ENCODE measurements around the gene GPHN. TPM values are rescaled to one million over a fixed set of nuclear protein-coding genes. Genes with fewer than 3 reads are reported as not detected.

The GPHN gene
- polyA plus RNA-seq, 1 donor (not counting 4 experiments of a cell fraction or from before 2014, with no cell fraction given), result 17.6 TPM

DNA sequence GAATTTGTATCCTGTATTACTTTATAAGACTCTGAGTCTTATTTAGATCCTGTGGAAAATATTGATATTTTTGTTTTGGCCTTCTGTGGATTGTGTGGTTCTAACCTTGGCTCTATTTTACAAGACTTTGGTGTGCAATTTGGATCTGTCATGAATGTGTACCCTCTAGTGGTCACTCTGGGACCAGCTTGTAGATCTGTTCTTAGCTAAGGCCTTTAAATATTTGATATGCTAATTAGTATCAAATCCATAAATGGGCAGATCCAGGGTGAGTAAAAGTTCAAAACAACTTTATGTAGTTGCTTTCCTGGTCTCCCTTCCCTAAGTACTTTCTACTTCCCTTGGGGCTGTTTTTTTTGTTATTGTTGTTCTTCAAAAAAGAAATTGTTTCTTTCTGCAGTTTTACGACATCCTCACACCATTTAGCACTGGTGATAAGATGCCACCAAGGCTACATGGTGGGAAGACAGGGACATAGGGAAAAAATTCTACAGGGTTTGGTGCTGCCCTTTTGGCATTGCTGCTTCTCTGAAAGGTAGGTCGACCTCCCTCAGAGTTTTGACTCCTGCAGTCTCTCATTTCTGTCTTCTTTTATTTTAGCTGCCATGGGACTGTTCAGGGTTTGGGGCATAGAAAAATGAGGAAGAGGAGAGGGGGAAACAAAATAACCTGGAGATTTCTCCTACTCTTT lies 238.5 kb downstream of the GPHN start:
- FAIRE-seq (no peak), DNase-seq (ENCODE audit: low read depth, low spot score) (no peak)
- Histone ChIP-seq H3K4me2 (ENCODE audit: control insufficient read depth, extremely low read depth, insufficient read depth, low read depth, low read length) (no peak overlapping the region), H3K9ac (ENCODE audit: control insufficient read depth, extremely low read depth, insufficient read depth, low read length) (no peak overlapping the region), H3K27me3 (ENCODE audit: control insufficient read depth, extremely low read depth, insufficient read depth, low read length) (no peaks in the 10 kb centered on the region), H3K9me3 (ENCODE audit: control insufficient read depth, low read depth, low read length) (no peaks in the 10 kb centered on the region), H3K36me3 (ENCODE audit: control insufficient read depth in 2 of 2, extremely low read depth in 1 of 2, insufficient read depth in 2 of 2, low read length in 2 of 2) (no peaks in the 10 kb centered on the region), H3K27ac (ENCODE audit: control insufficient read depth, insufficient read depth, low read length) (no peak overlapping the region), H3K4me1 (ENCODE audit: control insufficient read depth, extremely low read depth, insufficient read depth, low read length) (no peaks in the 10 kb centered on the region), H3K9me1 (ENCODE audit: control insufficient read depth, extremely low read depth, insufficient read depth, low read length) (no peaks in the 10 kb centered on the region), H3K79me2 (ENCODE audit: control insufficient read depth, insufficient read depth, low read length) (no peaks in the 10 kb centered on the region), H2AFZ (ENCODE audit: control insufficient read depth, low read length) (no peak overlapping the region), H3K4me3 (ENCODE audit: control insufficient read depth in 2 of 3, extremely low read depth in 1 of 3, insufficient read depth in 2 of 3, low read depth in 1 of 3, low read length in 3 of 3) (no peak overlapping the region), H4K20me1 (ENCODE audit: control insufficient read depth, extremely low read depth, insufficient read depth, low read length) (no peaks in the 10 kb centered on the region)
- no peak for TF ChIP-seq EZH2 (IDR thresholded peaks at IDR 0.05; ENCODE audit: low read length)
- TF ChIP-seq, protein P1, sequence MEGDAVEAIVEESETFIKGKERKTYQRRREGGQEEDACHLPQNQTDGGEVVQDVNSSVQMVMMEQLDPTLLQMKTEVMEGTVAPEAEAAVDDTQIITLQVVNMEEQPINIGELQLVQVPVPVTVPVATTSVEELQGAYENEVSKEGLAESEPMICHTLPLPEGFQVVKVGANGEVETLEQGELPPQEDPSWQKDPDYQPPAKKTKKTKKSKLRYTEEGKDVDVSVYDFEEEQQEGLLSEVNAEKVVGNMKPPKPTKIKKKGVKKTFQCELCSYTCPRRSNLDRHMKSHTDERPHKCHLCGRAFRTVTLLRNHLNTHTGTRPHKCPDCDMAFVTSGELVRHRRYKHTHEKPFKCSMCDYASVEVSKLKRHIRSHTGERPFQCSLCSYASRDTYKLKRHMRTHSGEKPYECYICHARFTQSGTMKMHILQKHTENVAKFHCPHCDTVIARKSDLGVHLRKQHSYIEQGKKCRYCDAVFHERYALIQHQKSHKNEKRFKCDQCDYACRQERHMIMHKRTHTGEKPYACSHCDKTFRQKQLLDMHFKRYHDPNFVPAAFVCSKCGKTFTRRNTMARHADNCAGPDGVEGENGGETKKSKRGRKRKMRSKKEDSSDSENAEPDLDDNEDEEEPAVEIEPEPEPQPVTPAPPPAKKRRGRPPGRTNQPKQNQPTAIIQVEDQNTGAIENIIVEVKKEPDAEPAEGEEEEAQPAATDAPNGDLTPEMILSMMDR (optimal IDR thresholded peaks at IDR 0.05 in 1 of 3, IDR thresholded peaks at IDR 0.05 in 1 of 3, conservative IDR thresholded peaks at IDR 0.05 in 1 of 3; ENCODE audit: extremely low read depth in 1 of 3, insufficient read depth in 2 of 3, low read length in 3 of 3), result peak; percentile 22 to 68 (median 63)
- dilution Hi-C loops (cut with MboI; ENCODE audit: extremely low pct_ligation_motif_present, low sequenced_read_pairs), result no loop called here

DNA sequence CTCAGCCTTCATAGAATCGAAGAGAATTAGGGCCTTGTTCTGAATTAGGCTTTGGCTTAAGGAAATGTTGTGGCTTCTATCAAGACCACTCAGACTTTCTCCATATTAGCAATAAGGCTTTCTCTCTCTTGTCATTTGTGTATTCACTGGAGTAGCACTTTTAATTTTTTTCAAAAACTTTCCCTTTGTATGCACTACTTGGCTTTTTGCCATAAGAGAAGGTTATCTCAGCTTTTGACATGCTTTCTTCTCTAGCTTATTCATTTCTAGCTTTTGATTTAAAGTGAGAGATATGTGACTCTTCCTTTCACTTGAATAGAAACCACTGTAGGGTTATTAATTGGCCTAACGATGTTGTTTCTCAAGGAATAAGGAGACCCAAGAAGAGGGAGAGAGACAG lies 244.2 kb downstream of the GPHN start:
- Histone ChIP-seq H4K20me1 (ENCODE audit: control insufficient read depth, extremely low read depth, insufficient read depth, low read length) (no peaks in the 10 kb centered on the region), H3K4me3 (ENCODE audit: control insufficient read depth in 2 of 3, extremely low read depth in 1 of 3, insufficient read depth in 2 of 3, low read depth in 1 of 3, low read length in 3 of 3) (no peak overlapping the region), H3K4me1 (ENCODE audit: control insufficient read depth, extremely low read depth, insufficient read depth, low read length) (no peaks in the 10 kb centered on the region), H3K27ac (ENCODE audit: control insufficient read depth, insufficient read depth, low read length) (no peak overlapping the region), H3K9me1 (ENCODE audit: control insufficient read depth, extremely low read depth, insufficient read depth, low read length) (no peaks in the 10 kb centered on the region), H3K27me3 (ENCODE audit: control insufficient read depth, extremely low read depth, insufficient read depth, low read length) (no peaks in the 10 kb centered on the region), H3K4me2 (ENCODE audit: control insufficient read depth, extremely low read depth, insufficient read depth, low read depth, low read length) (no peak overlapping the region), H3K36me3 (ENCODE audit: control insufficient read depth in 2 of 2, extremely low read depth in 1 of 2, insufficient read depth in 2 of 2, low read length in 2 of 2) (no peaks in the 10 kb centered on the region), H2AFZ (ENCODE audit: control insufficient read depth, low read length) (no peak overlapping the region), H3K9me3 (ENCODE audit: control insufficient read depth, low read depth, low read length) (no peaks in the 10 kb centered on the region), H3K79me2 (ENCODE audit: control insufficient read depth, insufficient read depth, low read length) (no peaks in the 10 kb centered on the region), H3K9ac (ENCODE audit: control insufficient read depth, extremely low read depth, insufficient read depth, low read length) (no peak overlapping the region)
- DNase-seq (ENCODE audit: low read depth, low spot score) (no peak), FAIRE-seq (no peak)
- no peak for TF ChIP-seq EZH2 (IDR thresholded peaks at IDR 0.05; ENCODE audit: low read length)
- TF ChIP-seq, protein P1 (optimal IDR thresholded peaks at IDR 0.05 in 1 of 3, IDR thresholded peaks at IDR 0.05 in 1 of 3, conservative IDR thresholded peaks at IDR 0.05 in 1 of 3; ENCODE audit: extremely low read depth in 1 of 3, insufficient read depth in 2 of 3, low read length in 3 of 3), result no peak
- dilution Hi-C loops (cut with MboI; ENCODE audit: extremely low pct_ligation_motif_present, low sequenced_read_pairs), result no loop called here
